HK-2 (cell line): ENCODE results near the gene FBXL4.

Experiments used
- DNase-seq: peaks from one replicate; pipeline ENCODE4 v3.0.0-alpha.2; 2018; ENCODE audit not compliant: unreplicated experiment

FBXL4 gene

GRCh38 chr6:98880486-98880885, 67.3 kb downstream of the FBXL4 start:
- DNase-seq, result no peak

- DNase-seq, result no peak
Observed at GRCh38 chr6:98877250-98877649, 70.5 kb downstream of the FBXL4 start.

- DNase-seq, result no peak
Observed at GRCh38 chr6:98875375-98875774, 72.4 kb downstream of the FBXL4 start.

GRCh38 chr6:98871821-98872220, 75.9 kb downstream of the FBXL4 start:
- DNase-seq, result no peak

- no peak for DNase-seq
Observed at GRCh38 chr6:98871057-98871456, 76.7 kb downstream of the FBXL4 start.

- DNase-seq, result no peak
Observed at GRCh38 chr6:98864497-98864896, 83.2 kb downstream of the FBXL4 start.

- DNase-seq, result no peak
Observed at GRCh38 chr6:98848539-98849242, 99.1 kb downstream of the FBXL4 start.

GRCh38 chr6:98847779-98848538, 99.8 kb downstream of the FBXL4 start:
- DNase-seq, result no peak

- no peak for DNase-seq
Observed at GRCh38 chr6:98847416-98847778, 100.3 kb downstream of the FBXL4 start.

- DNase-seq, result no peak
Observed at GRCh38 chr6:98846021-98846380, 101.7 kb downstream of the FBXL4 start.

GRCh38 chr6:98845211-98846020, 102.3 kb downstream of the FBXL4 start:
- DNase-seq, result peak; percentile 82

GRCh38 chr6:98844244-98845210, 103.2 kb downstream of the FBXL4 start:
- DNase-seq, result no peak

GRCh38 chr6:98843271-98844243, 104.2 kb downstream of the FBXL4 start:
- DNase-seq, result no peak

GRCh38 chr6:98842342-98843180, 105.2 kb downstream of the FBXL4 start:
- DNase-seq, result no peak

GRCh38 chr6:98841621-98842341, 106.0 kb downstream of the FBXL4 start:
- no peak for DNase-seq

GRCh38 chr6:98840996-98841513, 106.7 kb downstream of the FBXL4 start:
- no peak for DNase-seq

- DNase-seq, result no peak
Observed at GRCh38 chr6:98840385-98840784, 107.4 kb downstream of the FBXL4 start.

- DNase-seq, result no peak
Observed at GRCh38 chr6:98839781-98840361, 107.9 kb downstream of the FBXL4 start.
